NCI-H2029 treated with DMSO at 0.1 percent for 48 hours (cell line): Measurements from ENCODE around the gene SEMG1.

Experiments
- DNase-seq: peaks from one replicate; lab custom pipeline; 2025; lab: John Stamatoyannopoulos, UW

The SEMG1 gene

GRCh38 chr20:45221076-45221475 lies 14.2 kb downstream of the SEMG1 start, which contains the start of gene SEMG2:
SEMG2 (plus strand) TSS chr20:45221373; CDS start chr20:45221390, 17 bp downstream.
- no peak for DNase-seq

- peak; percentile 5 for DNase-seq
These were observed 16.3 kb downstream of the SEMG1 start for GRCh38 chr20:45223136-45223535.

- no peak for DNase-seq
These were observed 19.5 kb downstream of the SEMG1 start for GRCh38 chr20:45226287-45226686.

- peak; percentile 80 for DNase-seq
These were observed 22.6 kb downstream of the SEMG1 start for GRCh38 chr20:45229264-45230056.

- no peak for DNase-seq
These were observed 23.8 kb downstream of the SEMG1 start for GRCh38 chr20:45230631-45231030.

- no peak for DNase-seq
These were observed 29.2 kb downstream of the SEMG1 start for GRCh38 chr20:45235995-45236394.

GRCh38 chr20:45238139-45238538 lies 31.3 kb downstream of the SEMG1 start:
- no peak for DNase-seq

GRCh38 chr20:45246109-45246508 lies 39.3 kb downstream of the SEMG1 start:
- DNase-seq = no peak

GRCh38 chr20:45247865-45248264 lies 41.0 kb downstream of the SEMG1 start:
- DNase-seq = peak; percentile 50

GRCh38 chr20:45248609-45249008 lies 41.8 kb downstream of the SEMG1 start:
- DNase-seq = no peak

- DNase-seq = no peak
These were observed 45.2 kb downstream of the SEMG1 start for GRCh38 chr20:45251884-45252560.

GRCh38 chr20:45253261-45253660 lies 46.4 kb downstream of the SEMG1 start:
- DNase-seq = no peak

GRCh38 chr20:45254383-45255262 lies 47.8 kb downstream of the SEMG1 start, which contains the start of gene SLPI:
SLPI (minus strand) TSS chr20:45254564; CDS start chr20:45254543, 21 bp downstream.
- DNase-seq = peak; percentile 43

GRCh38 chr20:45257161-45257560 lies 50.3 kb downstream of the SEMG1 start:
- no peak for DNase-seq

- DNase-seq = no peak
These were observed 50.9 kb downstream of the SEMG1 start for GRCh38 chr20:45257711-45258110.

GRCh38 chr20:45258259-45258658 lies 51.4 kb downstream of the SEMG1 start:
- no peak for DNase-seq

GRCh38 chr20:45258664-45259063 lies 51.8 kb downstream of the SEMG1 start:
- no peak for DNase-seq
